ENCODE measurements around the gene CELSR1.

The CELSR1 gene

DNA sequence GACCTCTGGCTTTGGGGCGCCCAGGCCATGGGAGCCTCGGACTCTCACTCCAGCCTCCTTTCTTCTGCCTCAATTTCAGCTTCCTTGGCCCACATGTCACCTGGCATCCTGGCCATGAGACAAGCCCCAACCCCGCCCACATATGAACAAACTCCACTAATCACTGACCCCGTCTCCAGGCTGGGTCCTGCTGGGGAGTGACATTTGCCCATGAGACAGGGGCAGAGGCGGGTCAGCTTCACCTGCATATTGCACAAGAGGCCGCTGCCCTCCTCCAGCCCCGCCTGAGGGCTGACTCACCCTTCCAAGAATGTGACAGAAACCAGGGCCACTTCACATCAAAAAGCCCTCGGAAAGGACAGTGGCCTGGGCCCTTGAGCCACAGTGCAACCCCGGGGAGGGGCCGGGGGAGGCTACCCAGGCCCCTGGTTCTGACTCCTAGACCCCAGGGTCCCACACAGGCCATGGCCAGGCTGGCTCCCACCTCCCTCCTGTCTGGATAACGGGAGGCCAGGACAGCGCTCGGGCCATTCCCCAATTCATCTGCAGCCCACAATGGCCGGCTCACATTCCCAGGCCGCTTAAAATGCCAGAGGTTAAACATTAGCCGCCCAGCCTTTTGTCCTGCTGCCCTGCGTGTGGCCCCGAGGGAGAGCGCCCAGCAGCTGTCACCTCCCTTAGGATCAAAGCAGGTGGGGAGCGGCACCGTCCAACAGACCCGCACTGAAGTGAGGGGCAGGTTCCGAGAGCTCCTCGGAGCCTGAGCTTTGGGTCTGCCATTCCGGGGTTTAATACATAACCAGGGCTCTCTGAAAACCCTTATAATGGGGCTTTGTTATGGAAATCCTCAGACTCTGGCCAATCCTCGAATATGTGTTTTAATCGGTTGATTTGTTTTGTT, 159.6 kb downstream of the CELSR1 start:
- TF ChIP-seq, protein P1, sequence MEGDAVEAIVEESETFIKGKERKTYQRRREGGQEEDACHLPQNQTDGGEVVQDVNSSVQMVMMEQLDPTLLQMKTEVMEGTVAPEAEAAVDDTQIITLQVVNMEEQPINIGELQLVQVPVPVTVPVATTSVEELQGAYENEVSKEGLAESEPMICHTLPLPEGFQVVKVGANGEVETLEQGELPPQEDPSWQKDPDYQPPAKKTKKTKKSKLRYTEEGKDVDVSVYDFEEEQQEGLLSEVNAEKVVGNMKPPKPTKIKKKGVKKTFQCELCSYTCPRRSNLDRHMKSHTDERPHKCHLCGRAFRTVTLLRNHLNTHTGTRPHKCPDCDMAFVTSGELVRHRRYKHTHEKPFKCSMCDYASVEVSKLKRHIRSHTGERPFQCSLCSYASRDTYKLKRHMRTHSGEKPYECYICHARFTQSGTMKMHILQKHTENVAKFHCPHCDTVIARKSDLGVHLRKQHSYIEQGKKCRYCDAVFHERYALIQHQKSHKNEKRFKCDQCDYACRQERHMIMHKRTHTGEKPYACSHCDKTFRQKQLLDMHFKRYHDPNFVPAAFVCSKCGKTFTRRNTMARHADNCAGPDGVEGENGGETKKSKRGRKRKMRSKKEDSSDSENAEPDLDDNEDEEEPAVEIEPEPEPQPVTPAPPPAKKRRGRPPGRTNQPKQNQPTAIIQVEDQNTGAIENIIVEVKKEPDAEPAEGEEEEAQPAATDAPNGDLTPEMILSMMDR (conservative IDR thresholded peaks at IDR 0.05; ENCODE audit: low read depth, low read length) = no peak
- Histone ChIP-seq H3K27ac (no peak overlapping the region), H3K4me3 (IDR thresholded peaks at IDR 0.05; ENCODE audit: insufficient read depth, low read depth, low read length) (no peak overlapping the region), H3K27me3 (ENCODE audit: insufficient read depth, low read depth) (peaks cover 18% of the 10 kb centered on the region), H3K9ac (no peak overlapping the region), H2AFZ (ENCODE audit: low read depth) (no peak overlapping the region), H3K36me3 (ENCODE audit: insufficient read depth) (no peaks in the 10 kb centered on the region), H3K4me1 (ENCODE audit: low read depth, poor library complexity, severe bottlenecking) (no peaks in the 10 kb centered on the region), H4K20me1 (ENCODE audit: insufficient read depth) (no peaks in the 10 kb centered on the region), H3K4me2 (no peak overlapping the region), H3K79me2 (ENCODE audit: insufficient read depth, low read depth) (no peaks in the 10 kb centered on the region)

DNA sequence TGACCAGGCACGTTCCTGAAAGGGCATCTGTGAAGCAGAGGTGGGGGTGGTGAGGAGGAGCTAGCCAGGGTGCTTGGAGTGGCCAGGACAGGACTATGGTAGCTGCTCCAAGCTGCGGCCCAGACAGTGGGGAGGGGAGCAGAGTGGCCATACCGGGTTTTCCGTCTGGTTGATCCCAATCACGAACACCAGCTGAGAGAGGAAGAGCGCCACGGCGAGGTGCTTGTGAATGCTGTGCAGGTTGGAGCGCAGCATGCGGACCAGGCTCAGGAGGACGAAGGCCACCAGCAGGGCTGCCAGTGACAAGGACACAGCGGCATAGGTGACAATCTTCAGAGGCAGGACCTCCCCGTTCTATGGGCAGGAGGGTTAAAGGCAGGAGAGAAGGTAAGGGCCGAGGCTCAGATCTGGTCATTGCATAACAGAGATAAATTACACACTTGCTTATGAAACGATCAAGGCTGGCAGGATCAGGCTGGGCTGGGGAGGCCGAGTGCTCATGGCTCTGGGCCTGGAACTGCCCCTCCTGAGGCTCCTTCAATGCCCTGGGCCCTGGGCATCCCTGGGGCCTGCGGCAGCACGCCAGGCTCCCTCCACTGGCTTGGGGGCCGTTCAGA, 160.4 kb downstream of the CELSR1 start:
- TF ChIP-seq, protein P1 (conservative IDR thresholded peaks at IDR 0.05; ENCODE audit: low read depth, low read length) = no peak
- Histone ChIP-seq H3K4me1 (ENCODE audit: low read depth, poor library complexity, severe bottlenecking) (no peaks in the 10 kb centered on the region), H3K27me3 (ENCODE audit: insufficient read depth, low read depth) (peaks cover 18% of the 10 kb centered on the region), H2AFZ (ENCODE audit: low read depth) (no peak overlapping the region), H4K20me1 (ENCODE audit: insufficient read depth) (no peaks in the 10 kb centered on the region), H3K4me2 (no peak overlapping the region), H3K4me3 (IDR thresholded peaks at IDR 0.05; ENCODE audit: insufficient read depth, low read depth, low read length) (no peak overlapping the region), H3K9ac (no peak overlapping the region), H3K36me3 (ENCODE audit: insufficient read depth) (no peaks in the 10 kb centered on the region), H3K79me2 (ENCODE audit: insufficient read depth, low read depth) (no peaks in the 10 kb centered on the region), H3K27ac (no peak overlapping the region)

DNA sequence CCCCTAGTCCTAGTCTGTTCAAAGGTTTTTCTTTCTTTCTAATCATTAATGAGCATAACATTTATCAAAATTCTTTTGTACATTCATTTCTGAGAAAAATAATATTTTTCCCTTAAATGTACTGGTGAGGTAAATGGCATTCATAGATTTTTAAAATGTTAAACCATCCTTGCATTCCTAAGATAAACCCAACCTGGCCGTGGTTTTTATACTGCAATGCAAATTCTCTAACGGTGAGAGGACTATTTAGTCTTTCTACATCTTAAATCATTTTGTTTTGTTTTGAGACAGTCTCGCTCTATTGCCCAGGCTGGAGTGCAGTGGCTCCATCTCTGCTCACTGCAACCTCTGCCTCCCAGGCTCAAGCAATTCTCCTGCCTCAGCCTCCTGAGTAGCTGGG, 161.3 kb downstream of the CELSR1 start:
- no peak overlapping the region for H3K4me2 ChIP-seq
- H3K36me3 ChIP-seq (ENCODE audit: insufficient read depth) = no peaks in the 10 kb centered on the region
- no peaks in the 10 kb centered on the region for H3K79me2 ChIP-seq (ENCODE audit: insufficient read depth, low read depth)
- no peak overlapping the region for H3K9ac ChIP-seq
- TF ChIP-seq, protein P1 (conservative IDR thresholded peaks at IDR 0.05; ENCODE audit: low read depth, low read length) = no peak
- H3K4me1 ChIP-seq (ENCODE audit: low read depth, poor library complexity, severe bottlenecking) = no peaks in the 10 kb centered on the region
- H3K27ac ChIP-seq = no peak overlapping the region
- H3K4me3 ChIP-seq (IDR thresholded peaks at IDR 0.05; ENCODE audit: insufficient read depth, low read depth, low read length) = no peak overlapping the region
- peaks cover 18% of the 10 kb centered on the region for H3K27me3 ChIP-seq (ENCODE audit: insufficient read depth, low read depth)
- no peak overlapping the region for H2AFZ ChIP-seq (ENCODE audit: low read depth)
- H4K20me1 ChIP-seq (ENCODE audit: insufficient read depth) = no peaks in the 10 kb centered on the region

DNA sequence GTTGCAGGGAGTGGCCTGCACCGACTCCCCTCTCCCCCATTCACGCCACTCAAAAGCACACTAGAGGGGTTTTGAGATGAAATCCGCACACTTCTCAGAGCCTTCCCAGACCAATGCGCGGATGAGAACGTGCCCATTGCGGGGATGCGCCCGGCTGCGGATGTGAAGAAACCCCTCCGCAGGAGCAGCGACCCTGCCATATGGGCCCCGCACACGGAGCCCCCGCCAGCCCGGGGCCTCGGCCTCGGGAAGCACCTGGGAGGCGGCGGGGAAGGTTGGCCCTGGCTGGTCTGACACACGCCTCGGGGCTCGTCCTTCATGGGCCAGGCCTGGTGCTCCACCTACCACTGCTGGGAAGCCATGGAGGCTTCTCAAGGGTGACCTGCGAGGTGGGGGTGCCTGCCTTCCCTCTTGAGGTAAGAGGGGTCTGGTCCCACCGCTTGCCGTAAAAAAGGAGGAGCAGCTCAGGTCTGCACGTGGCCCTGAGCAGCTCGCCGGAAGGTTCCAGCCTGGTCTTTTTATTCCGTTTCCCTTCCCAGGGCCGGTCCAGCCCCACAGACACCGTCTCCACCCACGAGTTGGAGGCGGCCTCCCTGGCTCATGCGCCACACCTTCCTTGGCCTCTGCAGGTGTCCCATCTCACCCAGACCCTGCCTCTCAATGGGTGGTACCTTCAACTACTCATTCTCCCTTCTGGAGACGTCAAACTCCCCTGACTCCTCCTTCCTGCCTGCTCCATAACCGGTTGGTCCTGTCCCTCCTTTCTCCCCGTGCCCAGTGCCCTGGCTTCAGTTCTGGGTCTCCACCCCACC, 162.6 kb downstream of the CELSR1 start:
- Histone ChIP-seq H3K9ac (no peak overlapping the region), H4K20me1 (ENCODE audit: insufficient read depth) (no peaks in the 10 kb centered on the region), H3K4me1 (ENCODE audit: low read depth, poor library complexity, severe bottlenecking) (no peaks in the 10 kb centered on the region), H3K4me2 (no peak overlapping the region), H3K79me2 (ENCODE audit: insufficient read depth, low read depth) (no peaks in the 10 kb centered on the region), H3K27me3 (ENCODE audit: insufficient read depth, low read depth) (peaks cover 14% of the 10 kb centered on the region), H3K36me3 (ENCODE audit: insufficient read depth) (no peaks in the 10 kb centered on the region), H2AFZ (ENCODE audit: low read depth) (no peak overlapping the region), H3K4me3 (IDR thresholded peaks at IDR 0.05; ENCODE audit: insufficient read depth, low read depth, low read length) (no peak overlapping the region), H3K27ac (no peak overlapping the region)
- TF ChIP-seq, protein P1 (conservative IDR thresholded peaks at IDR 0.05; ENCODE audit: low read depth, low read length) = no peak
